SW 1271 (cell line): ENCODE measurements around the gene GBX1.

ENCODE experiments used
- DNase-seq, 2 experiments: peaks; one replicate each; lab custom pipeline; 2025; lab: John Stamatoyannopoulos, UW

GBX1 gene

GRCh38 chr7:151193203-151193978 lies 25.9 kb upstream of the GBX1 start:
- DNase-seq, result no peak

GRCh38 chr7:151192002-151192539 lies 24.6 kb upstream of the GBX1 start:
- DNase-seq, result no peak

- no peak for DNase-seq
These were observed 24.1 kb upstream of the GBX1 start for GRCh38 chr7:151191544-151191943.

- DNase-seq, result no peak
These were observed 21.5 kb upstream of the GBX1 start for GRCh38 chr7:151189038-151189437.

- DNase-seq, result no peak
These were observed 20.7 kb upstream of the GBX1 start for GRCh38 chr7:151188252-151188542.

- DNase-seq, result no peak
These were observed 20.1 kb upstream of the GBX1 start for GRCh38 chr7:151187409-151188251.

GRCh38 chr7:151186640-151187408 lies 19.3 kb upstream of the GBX1 start, which contains the start of gene ASB10:
ASB10 (minus strand) TSS chr7:151187250; CDS start chr7:151187130, 120 bp downstream.
- no peak for DNase-seq

- DNase-seq, result no peak
These were observed 18.5 kb upstream of the GBX1 start for GRCh38 chr7:151185762-151186639.

- DNase-seq, result no peak
These were observed 13.5 kb upstream of the GBX1 start for GRCh38 chr7:151181011-151181431.

GRCh38 chr7:151179946-151180345 lies 12.5 kb upstream of the GBX1 start:
- no peak for DNase-seq

GRCh38 chr7:151179287-151179860 lies 11.9 kb upstream of the GBX1 start:
- no peak for DNase-seq

GRCh38 chr7:151178831-151179230 lies 11.3 kb upstream of the GBX1 start:
- DNase-seq, result no peak

GRCh38 chr7:151178236-151178635 lies 10.7 kb upstream of the GBX1 start:
- DNase-seq, result no peak

GRCh38 chr7:151177310-151177709 lies 9.8 kb upstream of the GBX1 start:
- DNase-seq, result no peak

- no peak for DNase-seq
These were observed 8.9 kb upstream of the GBX1 start for GRCh38 chr7:151176401-151176800.

GRCh38 chr7:151175793-151176311 lies 8.4 kb upstream of the GBX1 start:
- no peak for DNase-seq

- no peak for DNase-seq
These were observed 7.7 kb upstream of the GBX1 start for GRCh38 chr7:151175047-151175792.

GRCh38 chr7:151174246-151175046 lies 7.0 kb upstream of the GBX1 start:
- peak in 1 of 2 experiments; percentile 9 for DNase-seq
